GM12878 (cell line): Measurements from ENCODE around the gene ADAMTS13. TPM values are rescaled to one million over a fixed set of nuclear protein-coding genes. Genes with fewer than 3 reads are reported as not detected.

ENCODE experiments used
- BHLHE40 ChIP-seq, 2 experiments: fragments of 450-650 bp in 1 of 2; IDR thresholded peaks; 2 replicates each; pipeline ENCODE4 v1.6.1; 2011 to 2017; ENCODE audit warnings: low read depth in 2 of 2, borderline replicate concordance in 1 of 2, improper control_type of control experiment in 1 of 2, low read length in 1 of 2, mild to moderate bottlenecking in 1 of 2
- CREB1 ChIP-seq: IDR thresholded peaks from 2 replicates; pipeline ENCODE4 v1.6.1; 2012; ENCODE audit warnings: low read depth, mild to moderate bottlenecking, inconsistent platforms
- CREM ChIP-seq: IDR thresholded peaks from 2 replicates; pipeline ENCODE4 v1.6.1; 2014; ENCODE audit warnings: antibody characterized with exemption, low read depth
- CTCF ChIP-seq, 3 experiments: IDR thresholded peaks in 2 of 3; conservative IDR thresholded peaks in 1 of 3; 2 replicates each; pipeline ENCODE4 v1.5.1; 2011; ENCODE audit warnings: low read depth in 3 of 3, low read length in 3 of 3, mild to moderate bottlenecking in 3 of 3, control low read depth in 2 of 3, moderate library complexity in 2 of 3, inconsistent platforms in 1 of 3, mixed read lengths in 1 of 3; ENCODE audit not compliant: control insufficient read depth in 2 of 3, insufficient read depth in 1 of 3; ENCODE audit errors: extremely low read depth in 1 of 3
- EGR1 ChIP-seq, 2 experiments: IDR thresholded peaks; 1 replicate in 1 of 2; 2 replicates in 1 of 2; pipeline ENCODE4 v1.6.1; 2011 to 2012; ENCODE audit warnings: low read depth in 2 of 2, low read length in 2 of 2, borderline replicate concordance in 1 of 2, mild to moderate bottlenecking in 1 of 2, moderate library complexity in 1 of 2
- EZH2 ChIP-seq: IDR thresholded peaks from 2 replicates; pipeline ENCODE4 v1.6.1; 2012; ENCODE audit warnings: low read depth, mild to moderate bottlenecking, control low read depth, inconsistent platforms, low read length, borderline replicate concordance; ENCODE audit not compliant: control insufficient read depth
- ZNF217 ChIP-seq: fragments of 450-650 bp; IDR thresholded peaks from 2 replicates; pipeline ENCODE4 v1.6.1; 2017; ENCODE audit warnings: antibody characterized with exemption, mild to moderate bottlenecking
- polyA plus RNA-seq, 11 experiments: library from polyadenylated mRNA; depleted of rRNA in 4 of 11; unstranded in 6 of 11; stranded (reverse) in 5 of 11; fragments of >200 nt; fragmentation: Nextera tagmentation in 4 of 11; fragmentation: Illumina TruSeq in 1 of 11; extraction: Ambion mirVana in 4 of 11; extraction: Trizol in 1 of 11; gene quantifications; 1 replicate in 1 of 11; 2 replicates in 10 of 11; pipeline versions ENCODE4 v1.2.1 to v1.2.3, GENCODE V29; 2011 to 2016; ENCODE audit warnings: inconsistent platforms in 2 of 11, missing spikeins in 2 of 11, low read depth in 1 of 11
- total RNA-seq, 4 experiments: library from RNA; depleted of rRNA in 3 of 4; stranded (reverse); fragments of >200 nt in 3 of 4; fragmentation: Illumina TruSeq in 1 of 4; extraction: Trizol in 1 of 4; gene quantifications; 2 replicates each; pipeline versions ENCODE4 v1.2.1 to v1.2.3, GENCODE V29; 2013 to 2021
- TF ChIP-seq, protein P1 (sequence below): fragments of 450-650 bp; formaldehyde crosslinking; IDR thresholded peaks from 2 replicates; pipeline ENCODE4 v1.4.0; 2020; ENCODE audit warnings: mild to moderate bottlenecking, moderate library complexity

Gene ADAMTS13
- total and polyA plus RNA-seq, 10 of the 15 experiments (the other 5 are each of a cell fraction or from before 2014, with no cell fraction given), result 0.08 to 2.4 (median 0.28) TPM

- TF ChIP-seq, protein P1, sequence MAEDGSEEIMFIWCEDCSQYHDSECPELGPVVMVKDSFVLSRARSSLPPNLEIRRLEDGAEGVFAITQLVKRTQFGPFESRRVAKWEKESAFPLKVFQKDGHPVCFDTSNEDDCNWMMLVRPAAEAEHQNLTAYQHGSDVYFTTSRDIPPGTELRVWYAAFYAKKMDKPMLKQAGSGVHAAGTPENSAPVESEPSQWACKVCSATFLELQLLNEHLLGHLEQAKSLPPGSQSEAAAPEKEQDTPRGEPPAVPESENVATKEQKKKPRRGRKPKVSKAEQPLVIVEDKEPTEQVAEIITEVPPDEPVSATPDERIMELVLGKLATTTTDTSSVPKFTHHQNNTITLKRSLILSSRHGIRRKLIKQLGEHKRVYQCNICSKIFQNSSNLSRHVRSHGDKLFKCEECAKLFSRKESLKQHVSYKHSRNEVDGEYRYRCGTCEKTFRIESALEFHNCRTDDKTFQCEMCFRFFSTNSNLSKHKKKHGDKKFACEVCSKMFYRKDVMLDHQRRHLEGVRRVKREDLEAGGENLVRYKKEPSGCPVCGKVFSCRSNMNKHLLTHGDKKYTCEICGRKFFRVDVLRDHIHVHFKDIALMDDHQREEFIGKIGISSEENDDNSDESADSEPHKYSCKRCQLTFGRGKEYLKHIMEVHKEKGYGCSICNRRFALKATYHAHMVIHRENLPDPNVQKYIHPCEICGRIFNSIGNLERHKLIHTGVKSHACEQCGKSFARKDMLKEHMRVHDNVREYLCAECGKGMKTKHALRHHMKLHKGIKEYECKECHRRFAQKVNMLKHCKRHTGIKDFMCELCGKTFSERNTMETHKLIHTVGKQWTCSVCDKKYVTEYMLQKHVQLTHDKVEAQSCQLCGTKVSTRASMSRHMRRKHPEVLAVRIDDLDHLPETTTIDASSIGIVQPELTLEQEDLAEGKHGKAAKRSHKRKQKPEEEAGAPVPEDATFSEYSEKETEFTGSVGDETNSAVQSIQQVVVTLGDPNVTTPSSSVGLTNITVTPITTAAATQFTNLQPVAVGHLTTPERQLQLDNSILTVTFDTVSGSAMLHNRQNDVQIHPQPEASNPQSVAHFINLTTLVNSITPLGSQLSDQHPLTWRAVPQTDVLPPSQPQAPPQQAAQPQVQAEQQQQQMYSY (CRISPR knock-in tag), result no peak
- TF ChIP-seq EGR1 (IDR thresholded peaks at IDR 0.05; ENCODE audit: borderline replicate concordance in 1 of 2, low read depth in 2 of 2, low read length in 2 of 2) (no peak), CTCF (IDR thresholded peaks at IDR 0.05 in 2 of 3, conservative IDR thresholded peaks at IDR 0.05 in 1 of 3; ENCODE audit: control insufficient read depth in 2 of 3, extremely low read depth in 1 of 3, insufficient read depth in 1 of 3, low read depth in 3 of 3, low read length in 3 of 3) (no peak), CREM (no peak), BHLHE40 (IDR thresholded peaks at IDR 0.05; ENCODE audit: borderline replicate concordance in 1 of 2, low read depth in 2 of 2, low read length in 1 of 2) (no peak), EZH2 (no peak), ZNF217 (no peak), CREB1 (no peak)
- TF ChIP-seq, all 136 proteins: peak for 0
Measured at GRCh38 chr9:133429214-133429613, 7.0 kb downstream of the ADAMTS13 start (continued).
